ENCODE data around the gene PRAMEF20. TPM values are rescaled to one million over a fixed set of nuclear protein-coding genes. Genes with fewer than 3 reads are reported as not detected.
"Not testable (repeated sequence)": the region's sequence is repeated elsewhere in the genome, so short reads cannot be mapped to it uniquely, and the experiment has no call there.

PRAMEF20 gene
- total and polyA plus RNA-seq, 10 donors, result 0.09 TPM; not detected in 9

DNA sequence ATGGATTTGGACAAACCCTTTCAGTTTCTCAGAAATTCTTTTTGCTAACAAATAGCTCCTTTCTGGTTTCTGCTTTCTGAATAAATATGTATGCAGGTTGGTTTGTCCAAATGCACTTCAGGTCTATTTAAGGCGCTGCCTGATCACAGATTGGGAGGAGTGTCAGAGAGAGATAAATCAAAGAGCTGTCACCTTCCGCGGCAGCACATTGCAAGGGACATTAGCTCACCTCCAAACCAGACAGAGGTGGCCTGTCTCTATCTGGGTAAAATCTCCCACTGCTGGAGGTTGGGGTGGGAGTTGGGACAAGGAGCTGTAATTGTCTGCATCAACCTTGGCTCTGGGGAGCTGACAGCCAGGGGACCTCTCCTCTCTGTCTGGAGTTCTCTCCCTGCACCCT is 25.2 kb downstream of the PRAMEF20 start:
- Histone ChIP-seq H3K27ac (no peak overlapping the region), H3K27me3 (replicated peaks in 1 of 7) (peaks cover 0 to 31% (median 0%) of the 10 kb centered on the region in 7 donors), H3K9me3 (peaks cover 0 to 12% (median 0%) of the 10 kb centered on the region in 8 donors), H3K4me1 (no peaks in the 10 kb centered on the region), H3K36me3 (no peaks in the 10 kb centered on the region), H3K4me3 (no peak overlapping the region)
- no peak for DNase-seq
- intact Hi-C loops (cut with DNase I; ENCODE audit: low total_unique reads), result no loop called here
- TF ChIP-seq, protein P1, sequence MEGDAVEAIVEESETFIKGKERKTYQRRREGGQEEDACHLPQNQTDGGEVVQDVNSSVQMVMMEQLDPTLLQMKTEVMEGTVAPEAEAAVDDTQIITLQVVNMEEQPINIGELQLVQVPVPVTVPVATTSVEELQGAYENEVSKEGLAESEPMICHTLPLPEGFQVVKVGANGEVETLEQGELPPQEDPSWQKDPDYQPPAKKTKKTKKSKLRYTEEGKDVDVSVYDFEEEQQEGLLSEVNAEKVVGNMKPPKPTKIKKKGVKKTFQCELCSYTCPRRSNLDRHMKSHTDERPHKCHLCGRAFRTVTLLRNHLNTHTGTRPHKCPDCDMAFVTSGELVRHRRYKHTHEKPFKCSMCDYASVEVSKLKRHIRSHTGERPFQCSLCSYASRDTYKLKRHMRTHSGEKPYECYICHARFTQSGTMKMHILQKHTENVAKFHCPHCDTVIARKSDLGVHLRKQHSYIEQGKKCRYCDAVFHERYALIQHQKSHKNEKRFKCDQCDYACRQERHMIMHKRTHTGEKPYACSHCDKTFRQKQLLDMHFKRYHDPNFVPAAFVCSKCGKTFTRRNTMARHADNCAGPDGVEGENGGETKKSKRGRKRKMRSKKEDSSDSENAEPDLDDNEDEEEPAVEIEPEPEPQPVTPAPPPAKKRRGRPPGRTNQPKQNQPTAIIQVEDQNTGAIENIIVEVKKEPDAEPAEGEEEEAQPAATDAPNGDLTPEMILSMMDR (IDR thresholded peaks at IDR 0.05 in 8 of 11, conservative IDR thresholded peaks at IDR 0.05 in 3 of 11), result no peak
- TF ChIP-seq POLR2AphosphoS5 (IDR thresholded peaks at IDR 0.05), result no peak
- no peak for TF ChIP-seq POLR2A (IDR thresholded peaks at IDR 0.05)
- WGBS, 5 donors, result 66 to 85% (median 80%) methylated on average over 3 of the region's 3 CpGs

DNA sequence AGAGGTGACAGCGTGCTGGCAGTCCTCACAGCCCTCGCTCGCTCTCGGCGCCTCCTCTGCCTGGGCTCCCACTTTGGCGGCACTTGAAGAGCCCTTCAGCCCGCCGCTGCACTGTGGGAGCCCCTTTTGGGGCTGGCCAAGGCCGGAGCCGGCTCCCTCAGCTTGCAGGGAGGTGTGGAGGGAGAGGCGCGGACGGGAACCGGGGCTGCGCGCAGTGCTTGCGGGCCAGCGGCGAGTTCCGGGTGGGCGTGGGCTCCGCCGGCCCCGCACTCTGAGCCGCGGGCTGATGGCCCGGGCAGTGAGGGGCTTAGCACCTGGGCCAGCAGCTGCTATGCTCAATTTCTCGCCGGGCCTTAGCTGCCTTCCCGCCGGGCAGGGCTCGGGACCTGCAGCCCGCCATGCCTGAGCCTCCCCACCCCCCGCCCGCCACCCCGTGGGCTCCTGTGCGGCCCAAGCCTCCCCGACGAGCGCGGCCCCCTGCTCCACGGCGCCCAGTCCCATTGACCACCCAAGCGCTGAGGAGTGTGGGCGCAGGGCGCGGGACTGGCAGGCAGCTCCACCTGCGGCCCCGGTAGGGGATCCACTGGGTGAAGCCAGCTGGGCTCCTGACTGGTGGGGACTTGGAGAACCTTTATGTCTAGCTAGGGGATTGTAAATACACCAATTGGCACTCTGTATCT is 29.0 kb downstream of the PRAMEF20 start:
- H3K4me1 ChIP-seq; intact Hi-C loops (cut with DNase I; ENCODE audit: low total_unique reads); H3K9me3 ChIP-seq; DNase-seq; H3K36me3 ChIP-seq; H3K27ac ChIP-seq; H3K4me3 ChIP-seq: not testable (repeated sequence)
- peaks cover 0 to 10% (median 0%) of the 10 kb centered on the region in 7 donors for H3K27me3 ChIP-seq (replicated peaks in 1 of 7)
- WGBS, 5 donors, result 88 to 100% (median 94%) methylated on average over 2 to 49 of the region's 49 CpGs

DNA sequence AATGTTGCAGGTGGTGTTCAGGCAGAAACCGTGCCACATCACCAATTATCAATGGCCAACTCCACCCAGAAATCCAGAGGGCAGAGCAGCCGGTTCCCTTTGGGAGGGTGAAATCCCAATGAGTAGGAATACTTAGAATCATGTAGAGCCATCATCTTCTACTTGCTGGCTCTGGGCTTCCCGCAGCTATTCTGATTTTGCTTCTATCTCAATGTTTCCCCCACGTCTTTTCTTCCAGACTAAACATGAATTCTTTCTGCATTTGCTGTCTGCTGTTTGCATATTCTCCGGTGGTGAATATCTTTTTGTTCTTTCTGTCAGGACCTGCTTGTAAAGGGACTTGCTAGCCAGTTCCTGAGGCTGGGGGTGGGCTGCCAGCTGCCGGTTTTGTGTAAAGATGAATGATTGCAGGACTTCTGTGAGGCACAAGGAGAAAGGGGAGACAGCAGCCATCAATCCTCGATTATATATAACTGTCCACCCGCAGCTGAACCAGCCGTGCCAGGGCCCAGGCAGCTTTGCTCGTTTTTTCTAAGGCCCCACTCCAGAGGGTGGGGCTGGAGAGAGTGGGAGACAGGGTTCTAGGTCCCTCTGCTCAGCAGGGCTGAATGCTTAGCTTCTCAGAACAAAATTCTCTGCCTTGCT is 33.2 kb downstream of the PRAMEF20 start:
- no peak for DNase-seq
- Histone ChIP-seq H3K4me1 (no peaks in the 10 kb centered on the region), H3K4me3 (no peak overlapping the region), H3K27ac (no peak overlapping the region), H3K9me3 (no peaks in the 10 kb centered on the region), H3K27me3 (replicated peaks in 1 of 7) (no peaks in the 10 kb centered on the region), H3K36me3 (no peaks in the 10 kb centered on the region)
- intact Hi-C loops (cut with DNase I; ENCODE audit: low total_unique reads), result no loop called here
- TF ChIP-seq POLR2A (IDR thresholded peaks at IDR 0.05), result no peak
- TF ChIP-seq, protein P1 (IDR thresholded peaks at IDR 0.05 in 8 of 11, conservative IDR thresholded peaks at IDR 0.05 in 3 of 11), result no peak
- no peak for TF ChIP-seq POLR2AphosphoS5 (IDR thresholded peaks at IDR 0.05)
- WGBS, 5 donors, result 49 to 70% (median 57%) methylated on average over 10 of the region's 10 CpGs

DNA sequence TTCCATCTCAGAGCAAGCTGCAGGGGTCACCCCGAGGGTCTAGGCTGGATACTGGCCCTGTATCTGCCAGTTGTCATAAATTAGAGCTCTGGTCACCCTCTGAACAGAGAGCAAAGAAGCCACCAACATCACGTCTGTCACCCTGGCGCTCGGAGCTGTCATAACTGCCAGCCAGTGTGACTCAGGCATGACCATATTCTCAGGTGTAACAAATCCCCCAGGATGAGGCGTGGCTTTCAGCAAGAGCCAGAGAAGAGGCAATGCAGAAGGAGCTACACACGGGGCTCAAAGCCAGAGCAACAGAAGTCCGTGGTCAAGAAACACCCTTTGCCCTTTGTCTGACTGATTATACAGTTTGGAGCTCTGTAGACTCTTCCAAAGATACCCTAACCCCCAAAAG is 40.0 kb downstream of the PRAMEF20 start:
- Histone ChIP-seq H3K4me3 (no peak overlapping the region), H3K4me1 (no peaks in the 10 kb centered on the region), H3K9me3 (peaks cover 0 to 11% (median 0%) of the 10 kb centered on the region in 8 donors), H3K27ac (no peak overlapping the region), H3K27me3 (replicated peaks in 1 of 7) (peaks cover 0 to 19% (median 0%) of the 10 kb centered on the region in 7 donors), H3K36me3 (no peaks in the 10 kb centered on the region)
- no peak for DNase-seq
- intact Hi-C loops (cut with DNase I; ENCODE audit: low total_unique reads), result no loop called here
- 63 to 77% (median 73%) methylated on average over 7 of the region's 7 CpGs for whole genome bisulfite sequencing, 5 donors
- TF ChIP-seq, protein P1 (IDR thresholded peaks at IDR 0.05 in 8 of 11, conservative IDR thresholded peaks at IDR 0.05 in 3 of 11), result no peak
- no peak for TF ChIP-seq POLR2AphosphoS5 (IDR thresholded peaks at IDR 0.05)
- no peak for TF ChIP-seq POLR2A (IDR thresholded peaks at IDR 0.05)

Measured in spleen (tissue), 11 donors.